Ectodermal cell (in vitro differentiated cells): ENCODE measurements around the gene SLC9A9.

Experiments
- H3K27ac ChIP-seq: 2 replicates; pipeline ENCODE4 v1.7.0; 2013; ENCODE audit warnings: mild to moderate bottlenecking, low read depth, low read length; ENCODE audit not compliant: insufficient read depth, poor library complexity, severe bottlenecking
- H3K27me3 ChIP-seq: 2 replicates; pipeline ENCODE4 v1.7.0; 2013; ENCODE audit warnings: mild to moderate bottlenecking, low read length; ENCODE audit not compliant: insufficient read depth, control insufficient read depth, poor library complexity, severe bottlenecking
- H3K36me3 ChIP-seq: one replicate; pipeline ENCODE4 v1.7.0; 2013; ENCODE audit warnings: low read length; ENCODE audit not compliant: control insufficient read depth, insufficient read depth
- H3K4me1 ChIP-seq: one replicate; pipeline ENCODE4 v1.7.0; 2013; ENCODE audit warnings: low read length; ENCODE audit not compliant: control insufficient read depth, insufficient read depth
- H3K4me3 ChIP-seq: 2 replicates; pipeline ENCODE4 v1.7.0; 2013; ENCODE audit warnings: low read depth, low read length, control low read depth; ENCODE audit not compliant: insufficient read depth
- H3K9me3 ChIP-seq: 2 replicates; pipeline ENCODE4 v1.7.0; 2013; ENCODE audit warnings: mild to moderate bottlenecking, low read length, moderate library complexity; ENCODE audit not compliant: control insufficient read depth
- WGBS, 2 experiments: methylation state at CpG; one replicate each; pipeline ENCODE4 v1.1.7; 2013; ENCODE audit warnings: missing lambda C conversion rate in 2 of 2; 5-methylcytosine and 5-hydroxymethylcytosine counted together

Gene SLC9A9

DNA sequence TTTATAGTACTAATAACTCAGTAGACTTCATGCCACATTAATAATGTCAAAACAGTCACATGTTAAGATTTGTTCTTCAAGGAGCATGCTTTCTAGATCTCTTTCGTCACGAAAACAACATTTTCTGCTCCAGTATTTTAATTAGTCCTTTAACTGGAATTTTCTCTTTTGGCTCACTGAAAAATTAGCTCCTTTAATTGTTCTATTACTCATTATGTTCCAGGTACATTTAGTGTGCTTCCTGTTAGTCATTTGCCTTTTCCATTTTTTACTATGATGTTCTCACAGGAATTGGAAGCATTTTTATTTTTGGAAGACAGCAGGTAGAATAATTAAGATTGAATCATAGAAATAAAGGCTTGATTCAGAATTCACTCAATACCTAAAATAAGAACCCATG, 111.2 kb downstream of the SLC9A9 start:
- Histone ChIP-seq H3K9me3 (no peaks in the 10 kb centered on the region), H3K27ac (no peak overlapping the region), H3K36me3 (no peaks in the 10 kb centered on the region), H3K4me3 (no peak overlapping the region), H3K27me3 (no peaks in the 10 kb centered on the region), H3K4me1 (no peaks in the 10 kb centered on the region)
- WGBS, 2 experiments, result 98 to 100% methylated on average over 2 of the region's 2 CpGs

DNA sequence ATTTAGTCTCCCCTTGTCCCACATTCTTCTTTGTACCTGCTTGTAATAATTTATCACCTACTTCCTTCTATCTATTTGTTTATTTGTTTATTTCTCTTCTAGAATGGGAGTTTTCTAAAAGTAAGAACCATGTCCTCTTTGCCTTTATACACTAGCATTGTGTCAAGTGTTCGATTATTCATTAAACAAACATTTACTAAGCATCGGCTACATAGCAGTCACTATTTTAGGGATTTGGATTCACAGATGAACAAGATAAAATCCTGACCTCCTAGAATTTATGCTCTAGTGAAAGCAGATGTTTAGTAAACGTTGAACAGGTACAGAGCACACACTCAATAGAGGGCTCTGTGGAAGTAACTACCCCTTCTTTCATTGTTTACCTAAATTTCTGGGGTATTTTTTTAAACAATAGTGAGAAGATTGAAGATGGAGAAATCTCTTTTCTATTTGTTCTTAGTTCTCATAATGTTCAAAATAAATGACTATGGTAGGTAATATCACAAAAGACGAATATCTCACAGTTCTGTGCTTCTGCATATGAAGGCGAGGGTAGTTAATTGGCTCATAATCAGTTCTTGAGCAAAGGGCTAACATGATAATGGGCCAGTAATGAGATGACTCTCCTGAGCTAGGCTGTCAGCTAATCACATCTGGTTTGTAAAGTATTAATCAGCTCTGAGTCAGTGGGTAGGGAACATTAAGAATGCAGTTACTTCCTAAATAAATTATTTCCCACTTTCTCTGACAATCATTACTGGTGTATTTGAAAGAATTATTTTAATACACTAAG, 111.9 kb downstream of the SLC9A9 start:
- Histone ChIP-seq H3K4me3 (no peak overlapping the region), H3K9me3 (no peaks in the 10 kb centered on the region), H3K36me3 (no peaks in the 10 kb centered on the region), H3K27me3 (no peaks in the 10 kb centered on the region), H3K27ac (no peak overlapping the region), H3K4me1 (no peaks in the 10 kb centered on the region)
- WGBS, 2 experiments, result 85 to 86% methylated on average over 4 to 5 of the region's 5 CpGs

DNA sequence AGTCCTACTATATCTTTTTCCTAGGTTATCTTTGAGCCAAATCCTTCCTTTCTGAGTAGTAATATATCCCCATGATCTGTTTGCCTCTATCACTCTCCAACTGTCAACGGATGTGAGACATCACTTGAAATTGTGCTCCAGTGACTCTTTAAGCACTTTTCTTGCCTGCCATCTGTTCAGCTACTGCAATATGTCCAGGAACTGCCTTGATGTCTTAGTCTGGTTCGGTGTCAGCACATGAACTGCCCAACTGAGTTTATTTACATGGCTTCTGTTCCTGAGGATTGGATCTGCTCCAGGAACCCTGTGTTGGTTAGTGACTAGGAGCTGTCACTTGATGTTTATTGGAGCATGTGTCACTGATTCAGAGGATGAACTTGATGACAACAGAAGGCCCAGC, 116.5 kb downstream of the SLC9A9 start:
- 92 to 94% methylated on average over 2 of the region's 2 CpGs for WGBS, 2 experiments
- no peaks in the 10 kb centered on the region for H3K36me3 ChIP-seq
- H3K27ac ChIP-seq, result no peak overlapping the region
- H3K4me3 ChIP-seq, result no peak overlapping the region
- no peaks in the 10 kb centered on the region for H3K27me3 ChIP-seq
- no peaks in the 10 kb centered on the region for H3K4me1 ChIP-seq
- H3K9me3 ChIP-seq, result no peaks in the 10 kb centered on the region

DNA sequence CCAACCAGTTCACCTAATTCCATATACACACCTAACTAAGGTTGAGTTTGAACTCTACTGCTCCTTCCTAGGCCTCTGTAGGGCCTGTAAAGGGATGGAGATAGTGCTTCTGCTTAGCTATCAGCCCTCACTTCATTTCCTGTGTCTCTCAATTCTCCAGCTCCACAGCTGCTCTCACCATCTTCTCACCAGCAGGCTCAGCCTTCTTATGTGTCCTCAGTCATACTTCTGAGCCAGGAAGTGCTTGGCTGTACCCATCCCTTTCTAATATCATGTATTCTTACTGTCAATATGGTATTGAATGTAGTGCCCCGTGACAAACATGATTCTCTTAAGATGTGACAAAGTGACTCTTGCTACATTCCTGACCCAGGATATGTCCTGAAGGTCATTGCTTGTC, 116.9 kb downstream of the SLC9A9 start:
- no peaks in the 10 kb centered on the region for H3K4me1 ChIP-seq
- H3K9me3 ChIP-seq, result no peaks in the 10 kb centered on the region
- H3K36me3 ChIP-seq, result no peaks in the 10 kb centered on the region
- 80 to 88% methylated on average over 1 of the region's 1 CpG for WGBS, 2 experiments
- H3K27me3 ChIP-seq, result no peaks in the 10 kb centered on the region
- no peak overlapping the region for H3K27ac ChIP-seq
- H3K4me3 ChIP-seq, result no peak overlapping the region

DNA sequence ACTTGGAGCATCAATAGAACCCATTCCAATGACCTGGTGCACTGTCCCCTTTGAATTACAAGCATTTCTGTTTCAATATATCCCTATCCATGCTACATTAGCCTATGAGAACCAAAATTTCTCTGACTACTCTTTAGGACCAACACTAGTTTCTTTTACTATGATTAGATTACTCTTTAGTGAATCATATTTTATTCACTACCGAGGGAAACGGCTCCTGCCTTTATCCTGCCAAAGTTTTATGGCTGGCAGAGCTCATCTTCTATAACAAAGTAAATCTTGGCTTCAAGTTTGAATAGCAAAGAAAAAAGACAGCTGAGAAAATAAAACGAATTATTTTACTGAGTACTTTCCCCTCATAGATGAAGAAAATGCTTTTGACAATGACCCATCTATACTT, 120.9 kb downstream of the SLC9A9 start:
- WGBS, 2 experiments, result 77 to 80% methylated on average over 1 to 2 of the region's 3 CpGs
- H3K36me3 ChIP-seq, result no peaks in the 10 kb centered on the region
- no peak overlapping the region for H3K27ac ChIP-seq
- H3K4me1 ChIP-seq, result no peaks in the 10 kb centered on the region
- no peak overlapping the region for H3K4me3 ChIP-seq
- H3K9me3 ChIP-seq, result no peaks in the 10 kb centered on the region
- H3K27me3 ChIP-seq, result no peaks in the 10 kb centered on the region

DNA sequence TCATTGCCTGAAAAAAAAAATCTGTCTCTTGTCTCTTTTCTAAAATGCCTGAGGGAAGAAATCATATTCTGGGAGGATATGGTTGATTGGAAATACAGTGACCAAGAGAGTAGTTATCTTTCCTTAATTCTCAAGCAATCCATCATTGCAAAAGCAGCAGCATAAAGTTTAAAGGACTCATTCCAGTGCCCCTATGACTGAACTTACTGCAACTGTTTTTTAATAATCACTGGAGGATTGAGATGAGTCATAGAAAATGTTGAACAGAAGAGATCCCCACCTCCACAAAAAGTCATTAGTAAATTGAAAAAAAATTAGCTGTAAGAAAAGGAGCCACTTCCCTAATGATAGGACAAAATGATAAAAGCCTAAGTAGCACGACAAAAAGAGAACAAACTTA, 121.5 kb downstream of the SLC9A9 start:
- H3K36me3 ChIP-seq, result no peaks in the 10 kb centered on the region
- H3K4me3 ChIP-seq, result no peak overlapping the region
- no peaks in the 10 kb centered on the region for H3K4me1 ChIP-seq
- WGBS, 2 experiments, result no CpG with 5 or more reads among the region's 1 CpG
- no peaks in the 10 kb centered on the region for H3K27me3 ChIP-seq
- H3K27ac ChIP-seq, result no peak overlapping the region
- no peaks in the 10 kb centered on the region for H3K9me3 ChIP-seq

DNA sequence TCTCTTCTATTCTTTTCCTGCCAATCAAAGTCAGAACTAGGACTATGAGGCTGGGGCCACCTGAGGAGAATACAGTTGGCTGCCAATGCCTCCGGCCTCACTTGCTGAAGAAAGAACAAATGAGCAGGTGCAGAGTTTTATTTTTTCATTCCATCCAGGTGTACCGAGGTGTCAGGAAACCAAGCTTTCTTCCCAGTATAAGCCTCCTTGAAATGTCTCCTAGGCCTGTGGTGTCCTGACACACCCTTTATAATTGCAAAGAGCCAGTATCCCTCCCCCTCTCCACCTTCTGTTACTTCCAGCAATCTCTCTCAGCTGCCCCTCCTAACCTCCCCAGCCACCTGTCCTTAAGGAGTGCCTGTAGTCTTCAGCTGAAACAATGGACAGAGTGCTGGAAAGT, 127.9 kb downstream of the SLC9A9 start:
- no peaks in the 10 kb centered on the region for H3K36me3 ChIP-seq
- no peak overlapping the region for H3K27ac ChIP-seq
- H3K9me3 ChIP-seq, result no peaks in the 10 kb centered on the region
- no peak overlapping the region for H3K4me3 ChIP-seq
- WGBS, 2 experiments, result 92 to 95% methylated on average over 2 of the region's 2 CpGs
- no peaks in the 10 kb centered on the region for H3K27me3 ChIP-seq
- no peaks in the 10 kb centered on the region for H3K4me1 ChIP-seq

DNA sequence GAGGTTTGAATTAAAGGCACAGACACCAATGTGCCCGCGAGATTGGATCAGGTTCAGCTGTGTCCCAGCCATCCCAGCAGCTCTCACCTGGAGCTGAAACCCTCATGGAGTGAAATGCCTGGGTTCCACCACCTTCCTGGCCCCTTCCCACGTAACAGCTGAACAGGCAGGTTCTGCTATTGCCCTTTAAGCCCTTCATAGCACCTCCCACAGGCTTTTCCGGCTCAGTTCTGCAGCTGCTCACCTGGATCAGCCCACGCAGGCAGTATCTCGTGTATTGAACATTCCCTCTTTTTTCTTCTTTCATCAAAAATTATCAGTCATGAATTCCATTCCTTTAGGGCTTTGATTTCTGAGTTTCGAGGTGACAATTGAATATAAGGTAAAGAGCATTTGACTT, 129.8 kb downstream of the SLC9A9 start:
- Histone ChIP-seq H3K27ac (no peak overlapping the region), H3K4me1 (no peaks in the 10 kb centered on the region), H3K36me3 (no peaks in the 10 kb centered on the region), H3K9me3 (no peaks in the 10 kb centered on the region), H3K4me3 (no peak overlapping the region), H3K27me3 (no peaks in the 10 kb centered on the region)
- WGBS, 2 experiments, result 77 to 83% methylated on average over 6 to 7 of the region's 7 CpGs

DNA sequence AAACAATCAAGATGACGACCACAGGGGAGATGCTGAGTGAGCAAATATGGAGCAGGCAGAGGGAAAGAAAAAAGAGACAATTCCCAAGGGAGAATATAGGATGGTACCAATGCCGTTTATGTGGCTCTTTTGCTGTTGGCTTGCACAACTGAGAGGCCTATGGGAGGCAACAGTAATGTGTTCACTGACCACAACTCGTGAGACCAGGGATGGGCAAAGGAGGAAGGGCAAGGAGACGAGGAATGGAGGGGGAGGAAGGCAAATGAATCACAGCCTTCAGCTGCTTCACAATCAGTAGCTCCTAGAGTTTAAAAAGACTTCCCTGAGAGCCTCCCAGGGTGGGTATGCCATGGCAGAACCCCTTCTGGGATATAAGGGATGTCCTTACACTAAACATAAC, 131.5 kb downstream of the SLC9A9 start:
- H3K4me3 ChIP-seq, result no peak overlapping the region
- WGBS, 2 experiments, result 88 to 89% methylated on average over 4 of the region's 4 CpGs
- H3K9me3 ChIP-seq, result no peaks in the 10 kb centered on the region
- no peaks in the 10 kb centered on the region for H3K27me3 ChIP-seq
- H3K36me3 ChIP-seq, result no peaks in the 10 kb centered on the region
- no peak overlapping the region for H3K27ac ChIP-seq
- H3K4me1 ChIP-seq, result no peaks in the 10 kb centered on the region

DNA sequence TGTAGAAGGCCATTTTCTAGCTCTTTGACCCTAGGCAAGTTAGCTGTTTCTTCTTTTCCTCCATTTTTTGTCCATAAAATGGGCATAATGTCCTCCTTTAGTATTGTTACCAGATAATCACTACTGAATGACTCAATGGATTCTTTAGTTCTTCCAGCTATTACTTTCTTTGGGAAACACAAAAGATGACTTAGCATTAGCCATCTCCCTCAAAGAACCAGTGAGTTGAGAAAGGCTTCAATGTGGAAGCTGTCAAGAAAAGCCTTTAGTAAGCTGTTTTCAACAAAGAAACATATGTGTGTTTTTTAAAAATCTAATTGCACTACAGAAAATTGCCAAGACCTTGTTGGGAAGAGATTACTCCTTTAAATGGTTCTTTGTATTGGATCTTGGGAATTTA, 135.7 kb downstream of the SLC9A9 start:
- H3K27me3 ChIP-seq, result no peaks in the 10 kb centered on the region
- no peak overlapping the region for H3K4me3 ChIP-seq
- H3K9me3 ChIP-seq, result no peaks in the 10 kb centered on the region
- no peak overlapping the region for H3K27ac ChIP-seq
- H3K36me3 ChIP-seq, result no peaks in the 10 kb centered on the region
- H3K4me1 ChIP-seq, result no peaks in the 10 kb centered on the region

DNA sequence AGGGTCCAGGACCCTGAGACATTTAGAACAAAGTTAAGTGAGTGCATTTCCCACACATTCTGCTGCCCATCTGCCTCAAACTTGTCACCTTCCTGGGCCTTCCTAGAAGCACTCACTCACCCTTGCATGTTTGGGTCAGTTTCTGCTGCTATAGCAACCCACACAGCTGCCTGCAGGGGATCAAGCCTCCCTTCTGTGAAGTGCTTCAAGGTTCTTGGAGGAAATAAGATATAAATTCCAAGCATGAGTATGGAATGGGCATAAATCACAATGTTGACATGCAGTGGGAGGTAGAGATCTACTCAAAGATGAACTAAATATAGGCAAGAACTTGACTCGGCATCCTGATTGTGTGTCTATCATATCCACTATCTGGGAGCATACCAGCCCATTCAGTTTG, 140.4 kb downstream of the SLC9A9 start:
- Histone ChIP-seq H3K4me1 (no peaks in the 10 kb centered on the region), H3K27ac (no peak overlapping the region), H3K9me3 (no peaks in the 10 kb centered on the region), H3K27me3 (no peaks in the 10 kb centered on the region), H3K36me3 (no peaks in the 10 kb centered on the region), H3K4me3 (no peak overlapping the region)
- 95 to 97% methylated on average over 1 of the region's 1 CpG for WGBS, 2 experiments
